ENCODE results near the gene FBLN7. TPM values are rescaled to one million over a fixed set of nuclear protein-coding genes. Genes with fewer than 3 reads are reported as not detected.

The FBLN7 gene
- total RNA-seq, 1 donor from 2014 or later = 1.0 TPM

DNA sequence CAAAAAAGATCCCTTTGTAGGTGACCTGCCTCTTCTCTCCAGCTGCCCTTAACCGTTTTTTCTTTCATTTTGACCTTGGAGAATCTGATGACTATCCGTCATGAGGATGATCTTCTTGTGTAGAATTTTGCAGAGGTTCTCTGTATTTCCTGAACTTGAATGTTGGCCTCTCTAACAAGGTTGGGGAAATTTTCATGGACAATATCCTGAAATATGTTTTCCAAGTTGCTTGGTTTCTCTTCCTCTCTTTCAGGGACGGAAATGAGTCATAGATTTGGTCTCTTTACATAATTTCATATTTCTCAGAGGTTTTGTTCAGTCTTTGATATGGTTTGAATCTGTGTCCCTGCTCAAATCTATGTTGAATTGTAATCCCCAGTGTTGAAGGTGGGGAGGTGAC, 82.6 kb downstream of the FBLN7 start:
- TF ChIP-seq, protein P1, sequence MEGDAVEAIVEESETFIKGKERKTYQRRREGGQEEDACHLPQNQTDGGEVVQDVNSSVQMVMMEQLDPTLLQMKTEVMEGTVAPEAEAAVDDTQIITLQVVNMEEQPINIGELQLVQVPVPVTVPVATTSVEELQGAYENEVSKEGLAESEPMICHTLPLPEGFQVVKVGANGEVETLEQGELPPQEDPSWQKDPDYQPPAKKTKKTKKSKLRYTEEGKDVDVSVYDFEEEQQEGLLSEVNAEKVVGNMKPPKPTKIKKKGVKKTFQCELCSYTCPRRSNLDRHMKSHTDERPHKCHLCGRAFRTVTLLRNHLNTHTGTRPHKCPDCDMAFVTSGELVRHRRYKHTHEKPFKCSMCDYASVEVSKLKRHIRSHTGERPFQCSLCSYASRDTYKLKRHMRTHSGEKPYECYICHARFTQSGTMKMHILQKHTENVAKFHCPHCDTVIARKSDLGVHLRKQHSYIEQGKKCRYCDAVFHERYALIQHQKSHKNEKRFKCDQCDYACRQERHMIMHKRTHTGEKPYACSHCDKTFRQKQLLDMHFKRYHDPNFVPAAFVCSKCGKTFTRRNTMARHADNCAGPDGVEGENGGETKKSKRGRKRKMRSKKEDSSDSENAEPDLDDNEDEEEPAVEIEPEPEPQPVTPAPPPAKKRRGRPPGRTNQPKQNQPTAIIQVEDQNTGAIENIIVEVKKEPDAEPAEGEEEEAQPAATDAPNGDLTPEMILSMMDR (IDR thresholded peaks at IDR 0.05) = no peak
- no peak for DNase-seq (ENCODE audit: low spot score)
- Mint-ChIP-seq H3K36me3 (ENCODE audit: low read depth) (peaks cover 20% of the 10 kb centered on the region), H3K4me3 (ENCODE audit: unreplicated experiment) (no peak overlapping the region), H3K9me3 (ENCODE audit: low read depth) (peaks cover 15% of the 10 kb centered on the region), H3K27ac (ENCODE audit: unreplicated experiment) (no peak overlapping the region), H3K4me1 (ENCODE audit: low read depth) (no peaks in the 10 kb centered on the region), H3K27me3 (ENCODE audit: low read depth) (no peaks in the 10 kb centered on the region)

DNA sequence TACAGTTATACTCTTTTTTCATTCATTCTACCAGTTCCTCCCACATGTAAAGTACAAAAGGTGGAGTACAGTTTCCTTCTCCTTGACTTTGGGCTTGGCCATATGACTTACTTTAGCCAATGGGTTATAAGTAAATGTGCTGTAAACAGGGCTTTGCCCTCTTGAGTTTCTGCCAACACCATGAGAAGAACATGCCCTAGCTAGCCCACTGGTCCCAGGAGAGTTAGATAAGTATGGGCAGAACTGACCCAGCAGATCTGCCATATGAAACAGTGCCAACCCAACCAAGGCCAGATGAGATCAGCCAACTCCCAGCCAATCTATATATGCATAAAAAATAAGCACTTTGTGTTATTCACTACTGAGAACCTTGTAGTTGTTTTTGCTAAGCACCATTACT, 91.2 kb downstream of the FBLN7 start:
- Mint-ChIP-seq H3K27ac (ENCODE audit: unreplicated experiment) (peak overlapping the region; percentile 77), H3K4me3 (ENCODE audit: unreplicated experiment) (no peak overlapping the region), H3K4me1 (ENCODE audit: low read depth) (peaks cover 15% of the 10 kb centered on the region), H3K36me3 (ENCODE audit: low read depth) (peaks cover 9% of the 10 kb centered on the region), H3K9me3 (ENCODE audit: low read depth) (no peaks in the 10 kb centered on the region), H3K27me3 (ENCODE audit: low read depth) (no peaks in the 10 kb centered on the region)
- DNase-seq (ENCODE audit: low spot score) = no peak
- TF ChIP-seq, protein P1 (IDR thresholded peaks at IDR 0.05) = no peak

DNA sequence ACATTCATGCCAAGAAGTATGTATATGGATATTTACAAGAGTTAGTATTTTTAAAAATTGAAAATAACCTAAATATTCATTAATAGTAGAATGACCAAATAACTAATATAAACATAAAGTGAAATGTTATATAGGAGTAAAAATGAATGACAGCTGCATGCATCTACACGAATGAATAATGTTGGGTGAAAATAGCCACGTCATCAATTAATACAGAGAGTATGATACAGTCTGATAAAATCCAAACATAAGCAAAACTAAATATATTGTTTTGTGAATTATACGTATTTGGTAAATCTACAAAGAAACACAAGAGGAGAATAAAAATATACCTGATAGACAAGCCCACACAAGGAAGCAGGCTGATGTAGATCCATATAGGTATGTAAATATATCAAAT, 92.2 kb downstream of the FBLN7 start:
- no peak for DNase-seq (ENCODE audit: low spot score)
- H3K27ac Mint-ChIP-seq (ENCODE audit: unreplicated experiment) = no peak overlapping the region

More for the DNA sequence above, 92.2 kb downstream of the FBLN7 start:
- Mint-ChIP-seq H3K4me3 (ENCODE audit: unreplicated experiment) (no peak overlapping the region), H3K27me3 (ENCODE audit: low read depth) (no peaks in the 10 kb centered on the region), H3K4me1 (ENCODE audit: low read depth) (peaks cover 15% of the 10 kb centered on the region), H3K36me3 (ENCODE audit: low read depth) (peaks cover 7% of the 10 kb centered on the region), H3K9me3 (ENCODE audit: low read depth) (no peaks in the 10 kb centered on the region)
- TF ChIP-seq, protein P1 (IDR thresholded peaks at IDR 0.05) = no peak

Other genes starting within 250 kb of the FBLN7 start
- gene MERTK, start 239.8 kb upstream of the FBLN7 start, total RNA-seq = 3.1 to 6.4 TPM (median 3.2 TPM) in 3 replicates
- 19.4 to 20.1 TPM (median 19.8 TPM) in 3 replicates for gene TMEM87B, start 83.1 kb upstream of the FBLN7 start, total RNA-seq
- 3.9 to 6.4 TPM (median 5.6 TPM) in 3 replicates for gene ZC3H8, start 116.7 kb downstream of the FBLN7 start, total RNA-seq
- 6.6 to 9.4 TPM (median 8.6 TPM) in 3 replicates for gene ZC3H6, start 137.2 kb downstream of the FBLN7 start, total RNA-seq